ENCODE data around the gene KIFC3.

- no peak for TF ChIP-seq CTCF (IDR thresholded peaks at IDR 0.05; ENCODE audit: low read depth, low read length)
- TF ChIP-seq EZH2phosphoT487 (IDR thresholded peaks at IDR 0.05; ENCODE audit: low read depth) = no peak
These were observed 10.9 kb downstream of the KIFC3 start for GRCh38 chr16:57791195-57791892.

All from OCI-LY3 (cell line).